SU-DHL-6 (cell line): ENCODE results near the gene POLR3B.

Experiments
- H2AFZ ChIP-seq: fragments of 200-600 bp; sonication (generic); 2 replicates; pipeline ENCODE4 v1.6.1; 2014; ENCODE audit warnings: low read depth, mild to moderate bottlenecking, moderate library complexity, mixed read lengths, antibody characterized with exemption, low read length; ENCODE audit not compliant: severe bottlenecking
- H3F3A ChIP-seq: fragments of 200-600 bp; shearing (Covaris generic); 2 replicates; pipeline ENCODE4 v1.6.0; 2016; ENCODE audit warnings: antibody characterized with exemption, mild to moderate bottlenecking; ENCODE audit not compliant: insufficient read depth
- H3K27ac ChIP-seq: fragments of 200-600 bp; sonication (generic); 2 replicates; pipeline ENCODE4 v1.5.1; 2016; ENCODE audit warnings: low read depth, mild to moderate bottlenecking, low read length, moderate library complexity, mixed read lengths
- H3K27me3 ChIP-seq: fragments of 200-600 bp; sonication (generic), shearing (Covaris generic); 2 replicates; pipeline ENCODE4 v1.6.0; 2014; ENCODE audit warnings: mild to moderate bottlenecking, low read length
- H3K36me3 ChIP-seq: fragments of 200-600 bp; sonication (generic); 2 replicates; pipeline ENCODE4 v1.6.1; 2014; ENCODE audit warnings: mild to moderate bottlenecking, low read length, mixed read lengths
- H3K4me2 ChIP-seq: fragments of 300-600, 200-600 bp; shearing (Covaris generic), sonication (generic); 2 replicates; pipeline ENCODE4 v1.6.0; 2014; ENCODE audit warnings: low read length, low read depth, mild to moderate bottlenecking; ENCODE audit not compliant: poor library complexity, severe bottlenecking
- H3K4me3 ChIP-seq: fragments of 200-600 bp; sonication (generic); 2 replicates; pipeline ENCODE4 v1.5.1; 2014; ENCODE audit warnings: antibody characterized with exemption, low read length, mild to moderate bottlenecking, mixed read lengths; ENCODE audit not compliant: insufficient read depth, poor library complexity, severe bottlenecking
- H3K79me2 ChIP-seq: fragments of 200-600 bp; sonication (generic); 2 replicates; pipeline ENCODE4 v1.6.1; 2014; ENCODE audit warnings: mild to moderate bottlenecking, low read length, moderate library complexity; ENCODE audit not compliant: insufficient read depth
- H3K9ac ChIP-seq: fragments of 200-600 bp; sonication (generic); 2 replicates; pipeline ENCODE4 v1.7.0; 2014; ENCODE audit warnings: mild to moderate bottlenecking, low read length
- H3K9me2 ChIP-seq: fragments of 200-600 bp; sonication (generic); replicated peaks from 2 replicates; pipeline ENCODE4 v1.6.1; 2014; ENCODE audit warnings: low read length; ENCODE audit not compliant: insufficient read depth
- H3K9me3 ChIP-seq: fragments of 200-600 bp; sonication (generic); 2 replicates; pipeline ENCODE4 v1.6.1; 2014; ENCODE audit warnings: low read length, mixed read lengths; ENCODE audit not compliant: insufficient read depth
- H4K20me1 ChIP-seq: fragments of 200-600 bp; sonication (generic); 2 replicates; pipeline ENCODE4 v1.6.1; 2014; ENCODE audit warnings: low read depth, mild to moderate bottlenecking, antibody characterized with exemption, low read length, moderate library complexity, mixed read lengths
- EZH2phosphoT487 ChIP-seq: fragments of 200-600 bp; sonication (generic), shearing (Covaris generic); conservative IDR thresholded peaks from 2 replicates; pipeline ENCODE4 v1.6.1; 2018; ENCODE audit warnings: mild to moderate bottlenecking, antibody characterized with exemption, low read length, moderate library complexity, mixed read lengths
- TF ChIP-seq, protein P1 (sequence below): fragments of 200-600 bp; sonication (generic); IDR thresholded peaks from one replicate; pipeline ENCODE4 v1.5.1; 2017; ENCODE audit warnings: antibody characterized with exemption, mild to moderate bottlenecking, low read length, moderate library complexity; ENCODE audit not compliant: insufficient read depth, poor library complexity, severe bottlenecking

POLR3B gene

DNA sequence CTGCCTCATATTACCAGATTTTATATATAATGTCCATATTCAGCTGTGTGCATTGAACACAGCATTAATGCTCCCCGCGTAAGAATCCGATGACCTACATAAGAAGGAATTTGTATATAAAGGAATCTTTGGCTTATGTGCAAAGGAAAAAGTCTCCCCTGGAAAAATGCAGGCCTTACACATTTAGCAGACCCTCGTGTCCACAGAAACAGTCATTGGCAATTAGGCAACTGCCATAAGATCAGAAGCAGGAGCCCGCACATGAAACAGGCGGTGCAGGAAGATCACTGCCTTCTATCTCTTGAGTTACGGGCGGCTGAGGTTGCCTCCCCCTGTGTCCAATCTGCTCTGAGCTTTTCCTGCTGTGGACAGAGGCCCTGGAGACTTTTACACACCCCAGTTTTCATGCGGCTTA lies 162.1 kb downstream of the POLR3B start:
- H4K20me1 ChIP-seq = no peaks in the 10 kb centered on the region
- no peaks in the 10 kb centered on the region for H3F3A ChIP-seq
- H3K4me3 ChIP-seq = no peak overlapping the region
- no peaks in the 10 kb centered on the region for H3K36me3 ChIP-seq
- no peaks in the 10 kb centered on the region for H3K79me2 ChIP-seq
- TF ChIP-seq, protein P1, sequence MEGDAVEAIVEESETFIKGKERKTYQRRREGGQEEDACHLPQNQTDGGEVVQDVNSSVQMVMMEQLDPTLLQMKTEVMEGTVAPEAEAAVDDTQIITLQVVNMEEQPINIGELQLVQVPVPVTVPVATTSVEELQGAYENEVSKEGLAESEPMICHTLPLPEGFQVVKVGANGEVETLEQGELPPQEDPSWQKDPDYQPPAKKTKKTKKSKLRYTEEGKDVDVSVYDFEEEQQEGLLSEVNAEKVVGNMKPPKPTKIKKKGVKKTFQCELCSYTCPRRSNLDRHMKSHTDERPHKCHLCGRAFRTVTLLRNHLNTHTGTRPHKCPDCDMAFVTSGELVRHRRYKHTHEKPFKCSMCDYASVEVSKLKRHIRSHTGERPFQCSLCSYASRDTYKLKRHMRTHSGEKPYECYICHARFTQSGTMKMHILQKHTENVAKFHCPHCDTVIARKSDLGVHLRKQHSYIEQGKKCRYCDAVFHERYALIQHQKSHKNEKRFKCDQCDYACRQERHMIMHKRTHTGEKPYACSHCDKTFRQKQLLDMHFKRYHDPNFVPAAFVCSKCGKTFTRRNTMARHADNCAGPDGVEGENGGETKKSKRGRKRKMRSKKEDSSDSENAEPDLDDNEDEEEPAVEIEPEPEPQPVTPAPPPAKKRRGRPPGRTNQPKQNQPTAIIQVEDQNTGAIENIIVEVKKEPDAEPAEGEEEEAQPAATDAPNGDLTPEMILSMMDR = no peak
- TF ChIP-seq EZH2phosphoT487 = no peak
- H3K9me2 ChIP-seq = no peaks in the 10 kb centered on the region
- H3K9me3 ChIP-seq = no peaks in the 10 kb centered on the region
- no peaks in the 10 kb centered on the region for H3K27me3 ChIP-seq
- H3K9ac ChIP-seq = no peak overlapping the region
- no peak overlapping the region for H3K4me2 ChIP-seq
- no peak overlapping the region for H3K27ac ChIP-seq
- H2AFZ ChIP-seq = no peak overlapping the region

GRCh38 chr12:106521901-106522300 lies 164.4 kb downstream of the POLR3B start:
- no peak overlapping the region for H2AFZ ChIP-seq
- H3K36me3 ChIP-seq = no peaks in the 10 kb centered on the region
- H3K27me3 ChIP-seq = no peaks in the 10 kb centered on the region
- no peak for TF ChIP-seq EZH2phosphoT487
- TF ChIP-seq, protein P1 = no peak
- H3K9ac ChIP-seq = no peak overlapping the region
- H3K27ac ChIP-seq = no peak overlapping the region
- H4K20me1 ChIP-seq = no peaks in the 10 kb centered on the region
- no peaks in the 10 kb centered on the region for H3F3A ChIP-seq
- H3K9me3 ChIP-seq = no peaks in the 10 kb centered on the region
- no peaks in the 10 kb centered on the region for H3K79me2 ChIP-seq
- no peak overlapping the region for H3K4me3 ChIP-seq
- no peak overlapping the region for H3K4me2 ChIP-seq
- H3K9me2 ChIP-seq = no peaks in the 10 kb centered on the region

DNA sequence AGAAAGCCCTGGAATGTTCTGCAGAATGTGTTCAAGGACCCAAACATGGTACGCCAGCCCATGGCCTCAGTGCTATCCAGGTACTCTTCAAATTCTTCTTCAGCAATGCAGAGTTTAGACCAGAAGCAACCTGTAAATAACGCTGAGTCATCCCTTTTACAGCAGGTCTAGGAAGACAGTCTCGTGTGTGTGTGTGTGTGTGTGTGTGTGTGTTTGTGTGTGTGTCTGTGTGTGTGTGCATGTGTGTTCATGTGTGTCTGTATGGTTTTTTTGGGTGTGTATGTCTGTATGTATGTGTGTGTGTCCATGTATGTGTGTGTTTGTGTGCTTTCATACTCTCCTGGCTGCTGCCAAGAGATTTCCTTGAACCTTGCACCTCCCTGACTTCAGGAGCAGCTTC lies 165.2 kb downstream of the POLR3B start:
- TF ChIP-seq, protein P1 = no peak
- TF ChIP-seq EZH2phosphoT487 = no peak
- H3K27me3 ChIP-seq = no peaks in the 10 kb centered on the region
- H3K9me2 ChIP-seq = no peaks in the 10 kb centered on the region
- no peaks in the 10 kb centered on the region for H4K20me1 ChIP-seq
- H3K9me3 ChIP-seq = no peaks in the 10 kb centered on the region
- no peaks in the 10 kb centered on the region for H3K79me2 ChIP-seq
- no peak overlapping the region for H2AFZ ChIP-seq
- no peaks in the 10 kb centered on the region for H3F3A ChIP-seq
- no peak overlapping the region for H3K27ac ChIP-seq
- no peaks in the 10 kb centered on the region for H3K36me3 ChIP-seq
- H3K4me3 ChIP-seq = no peak overlapping the region
- H3K9ac ChIP-seq = no peak overlapping the region
- no peak overlapping the region for H3K4me2 ChIP-seq

DNA sequence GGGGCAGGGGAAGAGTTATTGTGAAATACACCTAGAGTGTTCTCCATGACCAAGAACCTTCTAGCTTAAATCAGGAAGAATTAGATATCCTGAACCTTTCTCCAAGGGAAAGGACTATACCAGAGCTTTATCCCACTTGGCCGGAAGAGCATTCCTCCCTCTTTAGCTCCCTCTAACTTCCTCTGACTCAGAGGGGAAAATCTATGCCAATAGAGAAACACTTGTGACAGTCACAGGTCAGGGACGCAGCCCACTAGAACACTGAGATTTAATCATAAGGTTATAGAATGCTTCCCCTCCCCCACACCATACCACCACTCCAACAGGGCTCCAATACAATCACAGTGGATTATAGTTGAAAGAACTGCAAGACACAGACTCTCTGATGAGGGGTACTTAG lies 169.8 kb downstream of the POLR3B start:
- H3K79me2 ChIP-seq = no peaks in the 10 kb centered on the region
- TF ChIP-seq, protein P1 = no peak
- TF ChIP-seq EZH2phosphoT487 = no peak
- no peaks in the 10 kb centered on the region for H4K20me1 ChIP-seq
- no peak overlapping the region for H2AFZ ChIP-seq
- H3K27ac ChIP-seq = no peak overlapping the region
- no peaks in the 10 kb centered on the region for H3K36me3 ChIP-seq
- H3K4me3 ChIP-seq = no peak overlapping the region
- no peaks in the 10 kb centered on the region for H3K9me2 ChIP-seq
- H3K9ac ChIP-seq = no peak overlapping the region
- no peaks in the 10 kb centered on the region for H3K9me3 ChIP-seq
- no peaks in the 10 kb centered on the region for H3K27me3 ChIP-seq
- H3F3A ChIP-seq = no peaks in the 10 kb centered on the region
- H3K4me2 ChIP-seq = no peak overlapping the region
